GM18951 (cell line): Measurements from ENCODE around the gene RMDN3.
A peak's percentile ranks its signal among the peaks of the same experiment; 100 is the strongest.

ENCODE experiments used
- POLR2A ChIP-seq: IDR thresholded peaks from 4 replicates; pipeline ENCODE4 v1.6.1; 2011; ENCODE audit warnings: mild to moderate bottlenecking; ENCODE audit not compliant: insufficient read length, insufficient read depth; ENCODE audit errors: extremely low read depth
- in situ Hi-C: fragments of 300-500 bp; cut with MboI; formaldehyde crosslinking; loops from one replicate; pipeline ENCODE4 v1.12.0; 2022; ENCODE audit warnings: low sequenced_read_pairs, mixed read lengths, inconsistent platforms; ENCODE audit not compliant: unreplicated experiment

Gene RMDN3

DNA sequence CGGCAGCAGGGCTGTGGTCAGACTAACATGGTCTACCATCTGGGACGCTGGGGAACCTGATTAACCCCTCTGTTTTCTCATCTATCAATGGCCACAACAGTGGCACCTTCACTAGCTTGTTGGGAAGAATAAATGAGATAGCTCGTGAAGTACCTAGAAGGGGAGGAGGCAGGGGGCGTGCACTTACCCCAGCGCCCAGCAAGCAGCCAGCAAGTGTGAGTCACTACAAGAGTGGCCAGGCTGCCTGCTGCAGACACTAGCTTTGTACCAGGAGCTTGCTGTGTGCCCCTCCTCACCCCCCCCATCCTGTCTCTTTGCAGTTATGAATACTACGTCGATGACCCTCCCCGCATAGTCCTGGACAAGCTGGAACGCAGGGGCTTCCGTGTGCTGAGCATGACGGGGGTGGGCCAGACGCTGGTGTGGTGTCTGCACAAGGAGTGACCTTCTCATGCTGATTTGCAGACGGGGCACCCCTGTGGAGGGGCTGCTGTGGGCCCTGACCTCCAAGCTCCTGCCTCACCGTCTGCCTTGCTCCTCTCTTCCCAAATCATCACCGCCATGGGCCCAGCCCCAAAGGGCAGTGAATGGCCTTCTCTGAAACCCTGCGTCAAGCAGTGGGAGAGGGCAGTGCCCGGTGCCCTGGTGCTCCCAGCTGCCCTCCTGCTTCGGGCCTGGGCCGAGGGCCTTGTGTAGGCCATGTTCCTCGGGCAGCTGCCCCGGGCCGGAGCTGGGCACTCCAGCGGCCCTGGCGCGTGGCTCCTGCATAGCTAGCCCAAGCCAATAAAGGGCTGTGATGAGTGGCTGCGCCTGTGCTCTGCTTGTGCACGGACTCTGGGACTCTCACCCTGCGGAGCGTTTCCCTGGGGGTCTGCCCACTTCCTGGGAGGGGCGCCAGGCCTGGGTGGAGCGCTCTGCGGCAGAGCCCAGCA lies 12.1 kb upstream of the RMDN3 start:
- in situ Hi-C loops: no loop called here
- TF ChIP-seq POLR2A: no peak

DNA sequence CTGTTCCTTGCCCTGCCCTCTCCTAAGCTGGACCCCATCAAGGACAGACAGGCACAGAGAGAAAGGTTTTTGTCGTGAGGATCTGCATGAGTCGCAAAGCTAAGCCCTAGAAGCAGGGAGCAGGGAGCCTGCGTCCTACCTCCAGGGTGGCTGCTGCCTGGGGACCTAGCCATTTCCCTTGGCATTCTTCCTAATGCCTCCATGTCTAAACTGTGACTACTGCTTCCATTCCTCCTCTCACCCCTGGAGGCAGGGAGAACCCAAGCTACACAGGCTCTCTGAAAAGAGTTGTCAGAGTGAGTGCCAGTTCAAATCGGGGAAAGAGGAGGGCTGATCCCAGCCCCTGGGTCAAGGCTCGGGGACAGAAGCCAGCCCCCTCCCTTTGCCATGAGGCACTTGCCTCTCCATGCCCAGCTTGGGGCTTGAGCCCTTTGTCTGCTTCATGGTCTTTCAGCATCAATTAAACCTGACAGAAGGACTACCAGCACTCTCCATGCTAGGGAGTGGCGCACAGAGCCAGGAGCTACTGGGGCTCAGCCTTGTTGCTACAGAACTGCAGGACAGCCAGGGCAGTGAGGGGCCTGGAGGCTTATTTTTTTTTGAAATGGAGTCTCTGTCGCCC lies 11.3 kb upstream of the RMDN3 start:
- in situ Hi-C loops: no loop called here
- TF ChIP-seq POLR2A: no peak

DNA sequence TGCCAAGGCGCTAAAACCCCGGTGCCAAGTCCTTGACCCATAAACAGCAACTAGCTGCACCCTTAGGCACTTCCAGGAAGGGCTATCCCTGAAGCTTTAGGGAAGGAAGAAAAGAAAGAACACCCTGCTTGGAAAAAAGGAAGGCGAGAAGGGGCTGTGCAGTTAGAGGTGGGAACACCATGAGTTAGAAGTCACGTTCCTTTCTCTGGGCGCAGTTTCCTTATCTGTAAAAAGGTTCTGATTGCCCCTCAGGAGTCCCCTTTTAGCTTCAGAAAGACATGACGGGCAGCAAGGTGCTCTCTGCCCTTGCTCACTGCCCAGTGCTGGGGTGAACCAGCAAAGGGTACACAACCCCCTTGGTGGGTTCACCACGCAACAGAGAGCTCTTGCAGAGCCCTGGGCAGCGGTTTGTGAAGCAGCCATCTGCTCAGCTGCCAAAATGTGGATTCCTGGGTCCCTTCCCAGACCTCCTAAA lies 9.6 kb upstream of the RMDN3 start:
- TF ChIP-seq POLR2A: no peak
- in situ Hi-C loops: no loop called here

DNA sequence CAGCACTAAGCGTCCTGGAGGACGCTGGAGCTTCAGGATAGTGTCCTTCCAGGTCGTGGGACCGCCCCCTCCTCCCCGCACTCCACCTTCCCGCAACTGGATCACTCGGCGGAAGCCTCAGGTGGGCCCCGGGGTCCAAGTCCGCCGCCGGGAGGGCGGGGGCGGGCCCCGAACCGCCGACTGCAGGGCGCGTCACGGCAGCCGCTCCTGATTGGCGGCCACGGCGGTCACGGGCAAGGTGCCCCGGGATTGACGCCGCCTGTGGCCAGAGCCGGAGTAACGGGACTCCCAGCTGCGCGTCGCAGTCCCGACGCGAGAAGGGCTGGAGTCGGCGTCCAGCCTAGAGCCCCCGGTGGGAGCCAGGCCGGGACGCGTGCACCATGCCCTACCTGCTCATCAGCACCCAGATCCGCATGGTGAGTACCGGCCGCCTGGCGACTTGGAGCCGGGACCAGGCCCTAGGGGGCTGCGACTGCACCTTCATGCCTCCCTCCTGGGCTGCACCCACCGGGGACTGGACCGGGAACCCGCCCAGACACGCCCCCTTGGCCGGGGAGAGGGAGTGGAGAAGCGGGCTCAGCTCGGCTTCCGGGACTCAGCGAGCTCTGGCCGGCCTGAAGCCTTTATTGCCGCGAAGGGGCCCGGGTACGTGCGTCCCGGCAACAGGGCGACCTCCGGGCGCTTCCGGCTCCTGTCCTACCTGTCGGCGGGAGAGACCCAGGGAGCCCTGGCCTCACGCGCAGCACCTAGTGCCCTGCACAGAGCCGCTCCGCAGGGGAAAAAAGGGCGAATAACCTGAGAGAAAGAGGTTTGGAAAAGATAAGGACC lies 9.0 kb upstream of the RMDN3 start, which contains the start of gene GCHFR:
Gene GCHFR (plus strand): TSS at position 268 of the 828 bp plus-strand sequence. CDS start 113 bp downstream, at position 381.
- in situ Hi-C loops: no loop called here
- TF ChIP-seq POLR2A: peak; percentile 42

DNA sequence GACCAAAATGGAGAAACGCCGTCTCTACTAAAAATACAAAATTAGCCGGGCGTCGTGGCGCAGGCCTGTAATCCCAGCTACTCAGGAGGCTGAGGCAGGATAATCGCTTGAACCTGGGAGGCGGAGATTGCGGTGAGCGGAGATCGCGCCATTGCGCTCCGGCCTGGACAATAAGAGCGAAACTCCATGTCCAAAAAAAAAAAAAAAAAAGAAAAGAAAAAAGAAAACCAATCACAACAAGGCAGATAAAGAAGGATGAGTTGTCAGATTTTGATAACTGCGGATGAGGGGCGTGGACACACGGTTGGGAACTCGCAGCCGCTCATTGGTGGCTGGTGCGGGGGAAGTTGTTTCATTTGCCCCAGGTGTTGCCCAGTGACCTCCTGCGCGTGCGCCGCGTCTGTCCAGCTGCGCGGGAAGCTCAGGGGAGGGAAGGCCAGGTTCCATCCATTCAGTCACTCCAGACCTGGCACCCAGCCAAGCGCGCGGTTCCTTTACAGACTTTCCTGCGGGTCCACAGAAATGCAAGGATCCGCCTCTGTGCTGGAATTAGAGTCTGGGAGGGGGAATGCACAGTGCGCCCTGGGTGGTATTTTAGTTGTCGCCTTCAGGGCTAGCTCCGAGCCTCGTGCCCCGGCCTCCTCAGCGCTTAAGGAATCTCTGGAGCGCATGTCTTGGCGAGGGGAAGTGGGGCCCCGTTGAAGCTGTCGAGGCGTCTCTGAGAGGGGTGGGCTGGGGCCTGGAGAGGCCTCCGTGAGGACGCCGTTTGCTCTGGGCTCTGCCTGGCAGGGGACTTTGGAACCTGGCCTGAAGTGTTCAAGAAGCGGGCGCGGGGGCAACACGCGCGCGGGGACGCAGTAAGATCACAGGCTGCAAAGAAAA lies 8.1 kb upstream of the RMDN3 start:
- in situ Hi-C loops: no loop called here
- no peak for TF ChIP-seq POLR2A

DNA sequence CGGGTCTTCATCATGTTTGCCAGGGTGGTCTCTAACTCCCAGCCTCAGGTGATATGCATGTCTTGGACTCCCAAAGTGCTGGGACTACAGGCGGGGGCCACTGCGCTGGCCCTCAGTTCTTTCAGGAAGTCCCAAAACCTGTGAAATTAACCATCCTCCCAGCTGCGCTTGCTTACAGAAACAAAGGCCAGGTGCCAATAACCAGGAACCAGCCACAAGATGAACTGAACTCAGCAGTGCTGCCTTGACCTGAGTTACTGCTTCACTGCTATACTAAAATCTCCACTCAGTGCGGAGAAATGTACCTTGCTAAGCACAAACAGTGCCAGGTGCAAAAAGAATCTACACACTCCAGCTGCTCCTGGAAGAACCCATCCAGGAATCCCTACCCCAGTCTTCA lies 4.9 kb upstream of the RMDN3 start:
- no peak for TF ChIP-seq POLR2A
- in situ Hi-C loops: no loop called here

DNA sequence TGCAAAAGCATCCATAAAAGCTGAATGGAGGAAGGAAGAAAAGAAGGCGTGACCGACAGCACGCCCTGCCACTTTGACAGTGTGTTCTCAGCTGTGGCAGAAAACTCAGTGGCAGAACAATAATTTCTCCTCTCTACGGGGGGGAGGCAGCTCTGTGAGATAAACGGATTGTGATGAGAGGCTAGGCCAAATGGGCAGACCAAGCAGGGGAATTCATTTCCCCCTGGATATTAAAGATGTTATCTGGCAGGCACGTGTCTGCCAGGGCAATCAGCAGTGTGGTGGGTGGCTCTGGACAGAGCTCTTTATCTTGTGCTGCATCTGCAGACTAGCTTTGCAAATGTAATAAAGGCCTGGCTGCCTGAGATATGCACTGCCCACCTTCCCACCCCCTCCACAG lies 1.9 kb upstream of the RMDN3 start:
- no peak for TF ChIP-seq POLR2A
- in situ Hi-C loops: no loop called here

DNA sequence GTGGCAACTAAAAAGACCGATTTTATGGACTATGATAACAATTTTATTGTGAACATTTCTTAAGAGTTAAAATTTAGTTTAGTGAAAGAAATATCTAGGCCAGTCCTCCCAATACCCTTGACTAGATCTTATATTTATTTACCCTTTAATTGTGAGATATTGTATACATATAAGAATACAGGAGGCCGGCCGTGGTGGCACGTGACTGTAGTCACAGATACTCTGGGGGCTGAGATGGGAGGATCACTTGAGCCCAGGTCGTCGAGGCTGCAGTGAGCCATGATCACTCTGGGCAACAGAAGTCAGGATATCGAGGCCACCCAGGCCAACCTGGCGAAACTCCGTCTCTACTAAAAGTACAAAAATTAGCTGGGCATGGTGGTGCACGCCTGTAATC lies 756 bp upstream of the RMDN3 start:
- TF ChIP-seq POLR2A: no peak
- in situ Hi-C loops: no loop called here

DNA sequence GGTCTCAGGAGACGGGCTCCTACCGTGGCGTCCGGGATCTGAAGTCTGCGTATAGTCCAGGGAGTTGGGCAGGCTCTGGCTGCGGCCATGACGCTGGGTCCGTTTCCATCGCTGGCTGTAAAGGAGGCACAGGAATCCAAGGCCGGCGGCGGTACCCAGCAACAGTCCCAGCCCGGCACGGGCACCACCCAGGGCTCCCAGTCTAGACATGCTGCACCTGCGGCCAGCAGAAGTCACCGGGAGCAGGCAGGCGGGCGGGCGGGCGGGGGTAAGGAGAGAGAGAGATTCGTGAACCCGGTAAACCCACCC lies 526 bp downstream of the RMDN3 start:
- in situ Hi-C loops: no loop called here
- no peak for TF ChIP-seq POLR2A

DNA sequence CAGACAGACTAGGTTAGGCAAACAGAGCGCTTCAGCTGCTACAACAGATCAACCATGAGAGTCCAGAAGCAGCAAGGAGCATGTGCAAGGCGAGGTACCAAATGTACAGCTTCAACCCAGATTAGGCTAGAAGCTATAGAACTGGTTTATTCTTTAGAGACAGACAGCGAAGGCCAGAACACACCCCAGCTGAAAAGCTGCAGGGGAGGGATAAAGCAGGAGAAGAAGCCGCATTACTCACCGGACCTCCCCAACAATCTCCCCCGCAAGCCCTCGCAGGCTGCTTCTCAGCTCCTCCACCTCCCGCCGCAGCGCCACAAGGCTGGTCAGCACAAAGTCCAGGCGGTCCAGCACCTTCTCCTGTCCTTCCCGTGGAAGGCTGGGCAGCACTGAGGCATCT lies 3.3 kb downstream of the RMDN3 start:
- in situ Hi-C loops: no loop called here
- TF ChIP-seq POLR2A: no peak

DNA sequence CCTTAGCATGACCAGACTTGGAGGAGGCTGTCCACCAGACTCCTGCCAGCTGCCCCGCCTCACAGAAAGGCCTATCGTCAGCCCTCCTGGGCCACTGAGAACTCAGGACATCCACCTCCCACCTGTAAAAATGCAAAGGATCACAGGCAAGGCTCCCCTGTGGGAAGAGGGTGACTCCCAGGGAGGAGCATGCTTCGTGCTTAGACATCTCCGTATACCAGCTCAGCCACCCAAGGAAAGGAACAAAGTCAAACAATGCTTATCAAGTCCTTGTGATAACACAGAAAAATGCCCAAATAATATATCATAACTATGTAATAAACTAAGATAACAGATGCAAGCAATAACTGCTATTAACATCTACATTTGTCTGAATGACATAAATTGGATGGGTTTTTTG lies 4.2 kb downstream of the RMDN3 start:
- TF ChIP-seq POLR2A: no peak
- in situ Hi-C loops: no loop called here

DNA sequence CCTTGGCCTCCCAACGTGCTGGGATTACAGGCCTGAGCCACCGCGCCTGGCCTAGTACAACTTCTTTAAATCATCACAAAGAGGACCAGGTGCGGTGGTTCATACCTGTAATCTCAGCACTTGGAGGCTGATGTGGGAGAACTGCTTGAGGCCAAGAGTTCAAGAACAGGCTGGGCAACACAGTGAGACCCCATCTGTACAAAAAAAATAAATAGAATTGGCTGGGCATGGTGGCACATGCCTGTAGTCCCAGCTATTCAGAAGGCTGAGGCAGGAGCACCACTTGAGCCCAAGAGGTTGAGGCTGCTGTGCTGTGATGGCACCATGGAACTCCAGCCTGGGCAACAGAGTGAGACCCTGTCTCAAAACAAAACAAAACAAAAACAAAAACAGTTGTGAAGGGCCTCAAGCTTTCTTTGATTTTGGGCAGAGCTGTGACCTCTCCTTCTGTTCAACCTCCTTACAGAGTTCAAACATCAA lies 5.9 kb downstream of the RMDN3 start:
- TF ChIP-seq POLR2A: no peak
- in situ Hi-C loops: no loop called here

DNA sequence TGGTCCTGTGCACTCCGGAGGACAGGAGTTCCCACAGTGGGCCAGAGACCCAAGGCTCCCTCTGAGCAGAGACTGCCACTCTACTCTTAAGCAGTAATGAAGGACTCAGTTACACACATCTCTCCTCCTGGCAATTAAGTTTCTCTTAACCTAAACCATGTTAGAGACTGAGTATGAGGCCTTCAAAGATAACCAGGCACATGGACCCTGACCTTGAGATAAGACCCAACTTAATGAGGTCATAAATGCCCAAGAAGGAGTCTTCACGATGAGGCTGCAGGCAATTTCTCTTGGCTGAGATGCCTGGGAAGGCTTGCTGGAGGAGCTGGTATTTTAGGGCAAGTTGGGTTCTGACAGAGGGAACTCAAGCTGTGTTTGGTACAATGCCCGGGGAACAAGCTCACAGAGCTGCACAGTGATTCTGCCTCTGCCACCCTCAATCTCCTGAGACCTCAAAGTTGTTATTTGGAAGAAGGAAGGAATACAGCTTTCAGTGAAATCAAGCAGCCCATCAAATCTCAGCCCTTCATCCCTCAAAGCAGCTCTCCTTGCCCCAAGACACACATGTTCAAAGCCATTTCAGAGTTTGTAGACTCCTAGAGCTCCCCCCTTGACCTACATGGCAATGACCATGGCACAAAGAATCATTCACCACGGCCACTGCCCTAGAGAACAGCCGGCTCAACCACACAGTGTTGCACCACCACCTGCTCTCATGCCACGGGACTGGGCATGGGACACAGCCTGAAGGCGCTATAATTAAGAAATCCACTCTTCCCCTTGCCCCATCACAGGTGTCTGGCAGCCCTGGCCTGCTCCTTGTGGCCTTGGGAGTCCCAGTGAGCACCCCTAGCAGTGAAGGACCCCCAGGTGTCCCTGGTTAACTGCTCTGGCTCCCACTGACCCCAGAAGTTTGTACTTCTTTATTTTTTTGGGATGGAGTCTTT lies 7.1 kb downstream of the RMDN3 start:
- in situ Hi-C loops: no loop called here
- no peak for TF ChIP-seq POLR2A
